ENCODE data around the gene GLO1. TPM values are rescaled to one million over a fixed set of nuclear protein-coding genes. Genes with fewer than 3 reads are reported as not detected.
"Not testable (repeated sequence)": the region's sequence is repeated elsewhere in the genome, so short reads cannot be mapped to it uniquely, and the experiment has no call there.

The GLO1 gene
- polyA plus RNA-seq, 1 donor from 2014 or later = 129 TPM

- Mint-ChIP-seq H3K4me1 (peaks cover 2 to 5% (median 3%) of the 10 kb centered on the region in 3 donors), H3K9me3 (peaks cover 0 to 6% (median 3%) of the 10 kb centered on the region in 3 donors), H3K27ac (no peak overlapping the region), H3K27me3 (peaks cover 19% of the 10 kb centered on the region), H3K36me3 (peaks cover 4% of the 10 kb centered on the region), H3K4me3 (no peak overlapping the region)
Observed at GRCh38 chr6:38719358-38719757, 16.4 kb upstream of the GLO1 start.

- H3K9me3 Mint-ChIP-seq = peaks cover 0 to 6% (median 3%) of the 10 kb centered on the region in 3 donors
- H3K36me3 Mint-ChIP-seq = peaks cover 4% of the 10 kb centered on the region
- H3K4me1 Mint-ChIP-seq = peaks cover 2 to 5% (median 5%) of the 10 kb centered on the region in 3 donors
- H3K4me3 Mint-ChIP-seq = peak overlapping the region in 1 of 4 donors; percentile 63
- H3K27ac Mint-ChIP-seq = no peak overlapping the region
- H3K27me3 Mint-ChIP-seq = peaks cover 23% of the 10 kb centered on the region
Observed at GRCh38 chr6:38716825-38717224, 13.9 kb upstream of the GLO1 start.

- peaks cover 17% of the 10 kb centered on the region for H3K27me3 Mint-ChIP-seq
- no peak within 1 kb of the TSS for H3K27ac Mint-ChIP-seq
Observed at GRCh38 chr6:38715016-38715689, 12.2 kb upstream of the GLO1 start, which contains the start of gene DNAH8. Gene DNAH8 (plus strand): TSS chr6:38715311. CDS start chr6:38722810, 7,499 bp downstream.

GRCh38 chr6:38714239-38715015 is 11.5 kb upstream of the GLO1 start:
- Mint-ChIP-seq H3K27ac (no peak overlapping the region), H3K27me3 (peaks cover 17% of the 10 kb centered on the region), H3K9me3 (no peaks in the 10 kb centered on the region), H3K4me1 (peaks cover 2 to 5% (median 5%) of the 10 kb centered on the region in 3 donors), H3K36me3 (no peaks in the 10 kb centered on the region), H3K4me3 (peak overlapping the region in 3 of 4 donors; percentile 72 to 90 (median 82))

More at GRCh38 chr6:38715016-38715689, 12.2 kb upstream of the GLO1 start, which contains the start of gene DNAH8:
- Mint-ChIP-seq H3K36me3 (no peaks in the 10 kb centered on the region), H3K9me3 (no peaks in the 10 kb centered on the region), H3K4me1 (peaks cover 2 to 5% (median 5%) of the 10 kb centered on the region in 3 donors), H3K4me3 (peak within 1 kb of the TSS in 3 of 4 donors; percentile 72 to 90 (median 82))

GRCh38 chr6:38713812-38714211 is 10.9 kb upstream of the GLO1 start:
- Mint-ChIP-seq H3K4me3 (peak overlapping the region in 2 of 4 donors; percentile 11 to 55), H3K9me3 (no peaks in the 10 kb centered on the region), H3K27me3 (peaks cover 17% of the 10 kb centered on the region), H3K27ac (no peak overlapping the region), H3K36me3 (no peaks in the 10 kb centered on the region), H3K4me1 (peaks cover 2 to 5% (median 5%) of the 10 kb centered on the region in 3 donors)

GRCh38 chr6:38708496-38708895 is 5.6 kb upstream of the GLO1 start:
- H3K4me1 Mint-ChIP-seq = no peaks in the 10 kb centered on the region
- H3K27ac Mint-ChIP-seq = no peak overlapping the region
- H3K4me3 Mint-ChIP-seq = no peak overlapping the region
- H3K27me3 Mint-ChIP-seq = peaks cover 8% of the 10 kb centered on the region
- peaks cover 0 to 2% (median 0%) of the 10 kb centered on the region in 3 donors for H3K9me3 Mint-ChIP-seq
- no peaks in the 10 kb centered on the region for H3K36me3 Mint-ChIP-seq

- Mint-ChIP-seq H3K36me3 (peaks cover 4% of the 10 kb centered on the region), H3K27me3 (peaks cover 8% of the 10 kb centered on the region), H3K27ac (no peak overlapping the region), H3K4me3 (no peak overlapping the region), H3K9me3 (peaks cover 0 to 2% (median 0%) of the 10 kb centered on the region in 3 donors), H3K4me1 (peaks cover 5 to 11% (median 6%) of the 10 kb centered on the region in 3 donors)
Observed at GRCh38 chr6:38705924-38706323, 3.0 kb upstream of the GLO1 start.

GRCh38 chr6:38703949-38704590 is 1.1 kb upstream of the GLO1 start:
- H3K4me1 Mint-ChIP-seq = peaks cover 7 to 15% (median 14%) of the 10 kb centered on the region in 3 donors
- peak overlapping the region in 1 of 4 donors; percentile 21 for H3K4me3 Mint-ChIP-seq
- H3K27me3 Mint-ChIP-seq = peaks cover 8% of the 10 kb centered on the region
- H3K9me3 Mint-ChIP-seq = peaks cover 0 to 10% (median 10%) of the 10 kb centered on the region in 3 donors
- H3K36me3 Mint-ChIP-seq = peaks cover 10% of the 10 kb centered on the region
- H3K27ac Mint-ChIP-seq = no peak overlapping the region

- H3K36me3 Mint-ChIP-seq = peaks cover 15% of the 10 kb centered on the region
- peak overlapping the region; percentile 40 to 94 (median 89) for H3K4me3 Mint-ChIP-seq
- H3K27me3 Mint-ChIP-seq = peaks cover 6% of the 10 kb centered on the region
- peaks cover 15 to 30% (median 28%) of the 10 kb centered on the region in 3 donors for H3K4me1 Mint-ChIP-seq
- H3K27ac Mint-ChIP-seq = peak overlapping the region in 2 of 3 donors; percentile 81 to 93
- H3K9me3 Mint-ChIP-seq = peaks cover 0 to 10% (median 8%) of the 10 kb centered on the region in 3 donors
Observed at GRCh38 chr6:38701551-38701950, 1.4 kb downstream of the GLO1 start.

GRCh38 chr6:38699702-38700101 is 3.2 kb downstream of the GLO1 start:
- Mint-ChIP-seq H3K4me1 (peaks cover 21 to 41% (median 34%) of the 10 kb centered on the region in 3 donors), H3K27ac (peak overlapping the region in 1 of 3 donors; percentile 53), H3K9me3 (peaks cover 0 to 10% (median 8%) of the 10 kb centered on the region in 3 donors), H3K36me3 (peaks cover 17% of the 10 kb centered on the region), H3K4me3 (peak overlapping the region in 1 of 4 donors; percentile 65)
- H3K27me3 Mint-ChIP-seq = not testable (repeated sequence)

- no peak overlapping the region for H3K4me3 Mint-ChIP-seq
- peaks cover 19% of the 10 kb centered on the region for H3K36me3 Mint-ChIP-seq
- peaks cover 0 to 10% (median 8%) of the 10 kb centered on the region in 3 donors for H3K9me3 Mint-ChIP-seq
- H3K4me1 Mint-ChIP-seq = peaks cover 24 to 42% (median 39%) of the 10 kb centered on the region in 3 donors
- H3K27me3 Mint-ChIP-seq = no peaks in the 10 kb centered on the region
- no peak overlapping the region for H3K27ac Mint-ChIP-seq
Observed at GRCh38 chr6:38697846-38698245, 5.1 kb downstream of the GLO1 start.

- Mint-ChIP-seq H3K4me1 (peaks cover 22 to 42% (median 30%) of the 10 kb centered on the region in 3 donors), H3K27me3 (no peaks in the 10 kb centered on the region), H3K27ac (peak overlapping the region in 1 of 3 donors; percentile 18), H3K4me3 (no peak overlapping the region), H3K9me3 (peaks cover 0 to 10% (median 8%) of the 10 kb centered on the region in 3 donors), H3K36me3 (peaks cover 17% of the 10 kb centered on the region)
Observed at GRCh38 chr6:38696345-38696744, 6.6 kb downstream of the GLO1 start.

- Mint-ChIP-seq H3K9me3 (peaks cover 0 to 10% (median 8%) of the 10 kb centered on the region in 3 donors), H3K36me3 (peaks cover 15% of the 10 kb centered on the region), H3K27me3 (no peaks in the 10 kb centered on the region), H3K4me3 (no peak overlapping the region), H3K27ac (peak overlapping the region in 2 of 3 donors; percentile 4 to 18), H3K4me1 (peaks cover 22 to 42% (median 31%) of the 10 kb centered on the region in 3 donors)
Observed at GRCh38 chr6:38695933-38696332, 7.0 kb downstream of the GLO1 start.

- Mint-ChIP-seq H3K4me3 (no peak overlapping the region), H3K27ac (peak overlapping the region in 2 of 3 donors; percentile 4 to 9), H3K9me3 (peaks cover 0 to 9% (median 7%) of the 10 kb centered on the region in 3 donors), H3K27me3 (no peaks in the 10 kb centered on the region), H3K4me1 (peaks cover 22 to 40% (median 32%) of the 10 kb centered on the region in 3 donors), H3K36me3 (peaks cover 13% of the 10 kb centered on the region)
Observed at GRCh38 chr6:38695227-38695900, 7.6 kb downstream of the GLO1 start.
